DOHH2 (cell line): ENCODE measurements around the gene RPUSD3.

Experiments used
- CTCF ChIP-seq: fragments of 200-600 bp; sonication (generic); IDR thresholded peaks from one replicate; pipeline ENCODE4 v1.5.1; 2014; ENCODE audit warnings: antibody characterized with exemption, mild to moderate bottlenecking, low read depth, low read length; ENCODE audit not compliant: poor library complexity, severe bottlenecking
- EZH2phosphoT487 ChIP-seq: fragments of 200-600 bp; sonication (generic); IDR thresholded peaks from 2 replicates; pipeline ENCODE4 v1.6.1; 2017; ENCODE audit warnings: borderline replicate concordance, mild to moderate bottlenecking, antibody characterized with exemption, low read length, moderate library complexity, mixed read lengths

GRCh38 chr3:9820543-9820942 lies 23.3 kb downstream of the RPUSD3 start:
- TF ChIP-seq CTCF (no peak), EZH2phosphoT487 (no peak)
